HG02981 (cell line): Measurements from ENCODE around the gene TSPAN19.

Experiments
- ATAC-seq: cut with Tn5 transposase; IDR thresholded peaks from one replicate; pipeline ENCODE4 v1.9.1; 2021; ENCODE audit warnings: mild to moderate bottlenecking, moderate library complexity; ENCODE audit not compliant: unreplicated experiment

TSPAN19 gene

DNA sequence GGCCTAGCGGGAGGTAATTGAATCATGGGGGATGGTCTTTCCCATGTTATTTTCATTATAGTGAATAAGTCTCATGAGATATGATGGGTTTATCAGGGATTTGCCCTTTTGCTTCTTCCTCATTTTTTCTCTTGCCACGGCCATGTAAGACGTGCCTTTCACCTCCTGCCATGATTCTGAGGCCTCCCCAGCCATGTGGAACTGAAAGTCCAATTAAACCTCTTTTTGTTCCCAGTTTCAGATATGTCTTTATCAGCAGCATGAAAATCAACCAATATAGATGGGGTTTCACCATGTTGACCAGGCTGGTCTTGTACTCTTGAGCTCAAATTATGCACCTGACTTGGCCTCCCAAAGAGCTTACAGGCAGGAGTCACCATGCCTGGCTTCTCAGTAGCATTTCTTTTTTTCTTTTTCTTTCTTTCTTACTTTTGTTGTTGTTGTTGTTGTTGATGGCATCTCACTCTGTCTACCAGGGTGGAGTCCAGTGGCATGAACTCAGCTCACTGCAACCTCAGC lies 33.2 kb downstream of the TSPAN19 start:
- ATAC-seq, result no peak

GRCh38 chr12:85000729-85001128 lies 35.3 kb downstream of the TSPAN19 start:
- no peak for ATAC-seq

- ATAC-seq, result no peak
These were observed 37.7 kb downstream of the TSPAN19 start for GRCh38 chr12:84998341-84998740.

DNA sequence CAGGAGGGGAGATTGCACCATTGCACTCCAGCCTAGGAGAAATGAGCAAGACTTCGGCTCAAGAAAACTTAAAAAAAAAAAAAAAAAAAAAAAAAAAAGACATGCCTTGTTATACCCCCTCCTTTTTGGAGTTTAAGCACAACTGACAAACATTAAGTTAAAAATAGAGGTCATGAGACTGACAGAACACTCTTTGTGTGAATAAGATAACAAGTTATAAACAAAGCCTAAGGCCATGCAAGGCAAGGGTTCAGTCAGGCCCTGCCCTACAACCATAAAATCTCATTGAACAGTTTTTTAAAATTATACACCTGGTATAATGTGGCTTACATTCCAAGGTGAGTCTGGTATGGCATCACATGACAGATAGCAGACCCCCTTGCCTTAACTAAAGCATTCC lies 39.3 kb downstream of the TSPAN19 start:
- ATAC-seq, result no peak

DNA sequence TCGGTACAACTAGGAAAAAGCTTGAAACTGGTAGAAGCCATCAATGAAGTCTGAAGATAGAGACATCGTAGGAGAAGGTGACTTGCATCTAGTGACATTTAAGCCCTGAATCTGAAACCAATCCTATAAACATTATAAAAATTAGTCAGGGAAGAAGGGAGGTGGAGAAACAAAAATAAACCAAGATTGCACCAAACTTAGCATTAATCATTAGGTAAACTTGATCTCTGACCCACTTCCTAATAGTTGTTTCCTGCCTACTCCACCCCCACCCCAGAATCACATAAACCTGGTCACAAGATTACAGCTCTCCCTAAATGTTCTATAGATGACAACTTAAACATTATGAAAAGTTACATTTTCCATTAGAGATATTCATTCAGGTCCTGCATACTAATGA lies 40.4 kb downstream of the TSPAN19 start:
- no peak for ATAC-seq

GRCh38 chr12:84994426-84994825 lies 41.7 kb downstream of the TSPAN19 start:
- ATAC-seq, result no peak

DNA sequence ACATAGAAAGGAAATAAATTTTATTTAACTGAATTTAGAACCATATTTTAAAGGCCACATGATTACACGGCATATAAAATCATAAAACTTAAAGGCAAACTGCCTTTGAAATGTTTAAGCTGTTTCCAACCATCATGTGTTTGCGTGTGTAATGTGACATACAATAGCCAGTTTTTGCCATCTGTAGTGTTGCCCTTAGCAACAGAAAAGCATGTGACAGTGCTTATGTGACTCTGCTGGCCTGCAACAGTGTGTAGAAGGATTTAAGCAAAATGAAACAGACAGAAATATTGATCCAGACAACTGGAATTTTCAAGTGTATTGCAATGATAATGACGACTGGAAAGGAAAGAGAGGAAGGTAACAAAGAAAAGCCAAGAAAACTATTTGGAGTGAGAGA lies 49.5 kb downstream of the TSPAN19 start:
- no peak for ATAC-seq

DNA sequence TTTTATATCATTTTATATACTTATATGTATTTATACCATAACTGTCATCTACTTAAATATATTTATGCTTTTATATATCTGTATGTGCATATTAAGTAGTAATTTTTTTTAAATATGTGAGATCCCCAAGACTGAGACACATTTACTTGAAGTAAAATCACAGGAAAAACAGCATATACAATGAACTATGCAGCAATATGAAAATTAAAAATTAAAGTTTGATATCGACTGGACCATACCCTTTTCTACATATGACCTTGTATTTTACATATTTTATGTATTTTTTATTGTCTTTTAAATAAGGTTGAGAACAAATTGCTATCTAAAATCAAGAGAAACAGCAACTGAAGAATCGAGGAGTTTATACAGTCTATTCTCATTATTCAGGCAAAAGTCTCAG lies 50.0 kb downstream of the TSPAN19 start:
- no peak for ATAC-seq

GRCh38 chr12:84983289-84983688 lies 52.8 kb downstream of the TSPAN19 start:
- no peak for ATAC-seq

DNA sequence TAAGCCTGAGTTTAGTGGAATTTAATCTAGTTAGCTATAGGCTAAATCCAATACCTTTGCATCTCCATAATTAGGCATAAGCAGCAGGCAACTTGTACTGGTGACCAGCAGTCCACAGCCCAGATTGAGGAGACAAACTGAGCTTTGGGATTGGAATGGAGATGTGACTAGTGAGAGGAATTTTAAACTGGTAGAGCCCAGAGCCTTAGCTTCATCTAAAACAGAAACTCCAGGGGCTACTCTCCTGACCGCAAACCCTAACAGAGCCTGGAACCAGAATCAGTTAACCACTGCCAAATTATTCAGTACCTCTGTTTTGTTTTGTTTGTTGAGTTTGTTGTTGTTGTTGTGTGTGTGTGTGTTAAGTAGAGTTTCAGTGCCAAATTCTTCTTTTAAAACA lies 53.2 kb downstream of the TSPAN19 start:
- no peak for ATAC-seq

DNA sequence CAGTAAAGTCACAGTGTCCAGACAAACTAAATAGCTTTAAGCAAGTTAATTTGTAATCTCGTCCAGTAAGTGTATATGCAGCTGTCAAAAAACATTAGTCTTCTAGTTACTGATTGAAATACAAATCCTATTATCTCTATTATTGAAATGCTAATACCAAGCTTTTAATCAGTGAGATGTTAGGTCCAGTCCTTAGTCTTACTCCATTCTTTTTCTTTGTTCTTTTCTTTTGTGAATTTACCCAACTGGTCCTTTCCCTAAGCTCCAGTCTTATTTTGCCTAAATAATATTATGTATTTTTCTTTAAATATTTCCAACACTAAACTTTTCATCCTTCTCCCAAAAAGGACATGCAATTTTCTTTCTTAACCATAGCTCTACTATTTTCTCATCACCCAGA lies 57.2 kb downstream of the TSPAN19 start:
- ATAC-seq, result no peak

GRCh38 chr12:84976133-84976532 lies 59.9 kb downstream of the TSPAN19 start:
- no peak for ATAC-seq

- ATAC-seq, result no peak
These were observed 61.8 kb downstream of the TSPAN19 start for GRCh38 chr12:84974155-84974815.

DNA sequence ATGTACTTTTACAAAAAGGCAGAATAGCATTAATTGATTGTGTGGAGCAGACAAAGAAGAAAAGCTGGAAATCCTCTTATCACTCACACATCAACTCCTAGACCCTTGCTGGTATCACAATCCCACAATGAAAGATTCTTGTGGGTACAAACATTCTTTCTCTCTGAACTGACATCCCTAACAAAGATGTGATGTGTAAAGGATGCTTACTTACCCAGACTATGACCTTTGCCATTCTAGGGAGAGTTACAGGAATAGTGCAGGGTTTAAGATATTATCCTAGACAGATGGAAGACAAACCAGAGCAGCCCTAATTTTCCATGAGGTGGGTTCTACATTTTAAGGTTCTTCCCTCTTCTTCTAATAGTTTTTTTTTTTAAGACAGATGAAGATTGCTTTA lies 63.1 kb downstream of the TSPAN19 start:
- no peak for ATAC-seq

- no peak for ATAC-seq
These were observed 66.9 kb downstream of the TSPAN19 start for GRCh38 chr12:84969226-84969625.
